ENCODE measurements around the gene SH3PXD2A.
"Not testable (repeated sequence)": the region's sequence is repeated elsewhere in the genome, so short reads cannot be mapped to it uniquely, and the experiment has no call there.

The SH3PXD2A gene

GRCh38 chr10:103613616-103614015, 241.8 kb downstream of the SH3PXD2A start:
- Histone ChIP-seq H3K27ac (no peak overlapping the region), H3K9me3 (no peaks in the 10 kb centered on the region), H3K4me1 (ENCODE audit: control insufficient read depth in 1 of 2, insufficient read depth in 1 of 2, low read depth in 1 of 2, low read length in 1 of 2) (no peaks in the 10 kb centered on the region), H3K27me3 (no peaks in the 10 kb centered on the region), H3K36me3 (no peaks in the 10 kb centered on the region), H3K4me3 (ENCODE audit: low read depth in 1 of 2, low read length in 1 of 2) (no peak overlapping the region)
- TF ChIP-seq, protein P1, sequence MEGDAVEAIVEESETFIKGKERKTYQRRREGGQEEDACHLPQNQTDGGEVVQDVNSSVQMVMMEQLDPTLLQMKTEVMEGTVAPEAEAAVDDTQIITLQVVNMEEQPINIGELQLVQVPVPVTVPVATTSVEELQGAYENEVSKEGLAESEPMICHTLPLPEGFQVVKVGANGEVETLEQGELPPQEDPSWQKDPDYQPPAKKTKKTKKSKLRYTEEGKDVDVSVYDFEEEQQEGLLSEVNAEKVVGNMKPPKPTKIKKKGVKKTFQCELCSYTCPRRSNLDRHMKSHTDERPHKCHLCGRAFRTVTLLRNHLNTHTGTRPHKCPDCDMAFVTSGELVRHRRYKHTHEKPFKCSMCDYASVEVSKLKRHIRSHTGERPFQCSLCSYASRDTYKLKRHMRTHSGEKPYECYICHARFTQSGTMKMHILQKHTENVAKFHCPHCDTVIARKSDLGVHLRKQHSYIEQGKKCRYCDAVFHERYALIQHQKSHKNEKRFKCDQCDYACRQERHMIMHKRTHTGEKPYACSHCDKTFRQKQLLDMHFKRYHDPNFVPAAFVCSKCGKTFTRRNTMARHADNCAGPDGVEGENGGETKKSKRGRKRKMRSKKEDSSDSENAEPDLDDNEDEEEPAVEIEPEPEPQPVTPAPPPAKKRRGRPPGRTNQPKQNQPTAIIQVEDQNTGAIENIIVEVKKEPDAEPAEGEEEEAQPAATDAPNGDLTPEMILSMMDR (IDR thresholded peaks at IDR 0.05), result no peak

DNA sequence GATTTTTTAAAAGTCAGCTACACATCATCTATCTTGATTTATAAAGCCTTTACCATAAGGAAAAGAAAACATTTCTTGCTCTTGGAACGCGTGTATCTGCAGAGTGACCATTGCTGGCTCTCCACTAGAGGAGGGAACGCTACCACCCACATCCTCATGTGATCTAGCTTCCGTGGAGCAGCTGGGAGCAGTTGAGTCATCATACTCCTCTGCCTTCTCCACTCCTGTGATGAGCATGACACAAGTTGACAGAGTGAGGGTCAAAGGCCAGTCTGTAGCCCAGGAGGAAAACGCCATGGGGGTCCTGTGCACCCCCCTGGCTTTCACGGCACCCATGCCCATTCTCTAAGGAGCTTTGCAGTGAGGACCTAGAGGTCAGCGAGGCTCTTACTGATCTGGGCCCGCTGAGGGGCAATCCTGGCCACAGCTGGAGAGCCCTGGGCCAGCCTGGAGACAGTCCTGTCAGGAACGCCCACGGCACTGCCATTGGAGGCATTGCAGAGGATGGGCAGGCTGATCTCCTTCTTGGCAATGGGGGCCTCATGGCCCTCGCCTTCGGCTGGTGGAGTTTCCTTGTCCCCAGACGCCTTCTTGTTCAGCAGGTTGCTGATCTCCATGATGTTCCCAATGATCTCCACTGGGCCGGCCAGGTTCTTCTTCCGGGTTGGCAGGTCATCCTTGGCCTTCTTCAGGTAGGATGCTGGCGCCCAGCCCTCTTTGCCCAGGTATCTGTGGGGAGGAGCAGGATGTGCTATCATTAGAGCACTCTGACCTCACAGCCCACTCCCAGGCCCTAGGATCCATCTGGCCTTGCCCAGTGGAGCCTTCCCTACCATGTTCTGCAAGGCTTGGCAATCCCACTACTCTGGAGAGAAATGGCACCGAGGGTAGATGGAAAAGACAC, 242.7 kb downstream of the SH3PXD2A start:
- Histone ChIP-seq H3K4me1 (ENCODE audit: control insufficient read depth in 1 of 2, insufficient read depth in 1 of 2, low read depth in 1 of 2, low read length in 1 of 2) (no peaks in the 10 kb centered on the region), H3K27me3 (no peaks in the 10 kb centered on the region), H3K9me3 (no peaks in the 10 kb centered on the region), H3K27ac (no peak overlapping the region), H3K4me3 (ENCODE audit: low read depth in 1 of 2, low read length in 1 of 2) (no peak overlapping the region), H3K36me3 (no peaks in the 10 kb centered on the region)
- TF ChIP-seq, protein P1 (IDR thresholded peaks at IDR 0.05), result no peak

DNA sequence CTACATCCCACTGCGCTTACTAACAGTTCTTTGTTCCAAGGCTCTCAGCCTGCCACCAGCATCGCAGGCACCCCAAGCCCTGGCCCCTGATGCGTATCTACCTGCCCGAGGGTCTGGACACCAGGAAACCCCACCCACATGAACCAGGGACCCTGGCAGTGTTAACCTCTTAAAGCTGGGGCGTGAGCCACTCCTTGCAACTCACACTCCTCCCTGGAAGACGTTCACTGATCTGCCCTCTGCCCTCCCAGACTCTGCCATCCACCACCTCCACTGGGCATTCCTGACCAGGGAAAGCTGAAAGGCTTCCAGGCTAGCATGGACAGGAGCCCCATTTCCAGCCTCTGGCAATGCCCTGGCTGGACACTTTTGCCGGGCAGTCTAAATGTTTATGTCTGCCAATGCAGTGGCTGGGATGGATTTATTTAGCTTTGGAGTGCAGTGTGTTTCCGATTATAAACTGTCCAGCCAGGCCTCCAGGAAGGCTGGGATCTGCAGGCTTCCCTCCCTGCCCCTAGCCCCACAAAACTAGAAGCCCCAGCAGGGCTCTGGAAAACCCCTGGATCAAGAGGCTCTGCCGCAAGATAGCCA, 244.4 kb downstream of the SH3PXD2A start:
- H3K27ac ChIP-seq, result no peak overlapping the region
- TF ChIP-seq, protein P1 (IDR thresholded peaks at IDR 0.05), result no peak
- H3K27me3 ChIP-seq, result no peaks in the 10 kb centered on the region
- no peaks in the 10 kb centered on the region for H3K36me3 ChIP-seq
- no peak overlapping the region for H3K4me3 ChIP-seq (ENCODE audit: low read depth in 1 of 2, low read length in 1 of 2)
- no peaks in the 10 kb centered on the region for H3K4me1 ChIP-seq (ENCODE audit: control insufficient read depth in 1 of 2, insufficient read depth in 1 of 2, low read depth in 1 of 2, low read length in 1 of 2)
- H3K9me3 ChIP-seq, result no peaks in the 10 kb centered on the region

DNA sequence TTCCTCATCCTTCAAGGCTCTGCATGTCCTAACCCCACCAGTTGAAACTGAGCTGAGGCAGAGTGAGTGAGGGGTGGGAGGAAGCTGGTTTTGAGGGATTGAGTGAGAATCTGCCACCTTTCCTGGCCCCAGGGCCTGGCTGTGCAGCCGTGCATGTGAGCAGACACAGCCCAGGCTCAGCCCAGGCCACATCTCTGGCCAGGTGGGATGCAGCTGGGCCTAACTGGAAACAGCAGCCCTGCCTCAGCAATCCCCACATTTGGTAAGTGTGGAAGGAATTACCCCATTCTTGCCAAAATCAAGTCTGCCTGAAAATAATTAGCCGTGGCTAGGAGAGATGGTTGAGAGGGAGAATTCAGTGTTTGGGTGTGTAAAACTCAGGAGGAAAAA, 245.3 kb downstream of the SH3PXD2A start:
- no peak overlapping the region for H3K4me3 ChIP-seq (ENCODE audit: low read depth in 1 of 2, low read length in 1 of 2)
- TF ChIP-seq, protein P1 (IDR thresholded peaks at IDR 0.05), result no peak
- H3K9me3 ChIP-seq, result no peaks in the 10 kb centered on the region
- no peaks in the 10 kb centered on the region for H3K4me1 ChIP-seq (ENCODE audit: control insufficient read depth in 1 of 2, insufficient read depth in 1 of 2, low read depth in 1 of 2, low read length in 1 of 2)
- no peak overlapping the region for H3K27ac ChIP-seq
- no peaks in the 10 kb centered on the region for H3K27me3 ChIP-seq
- no peaks in the 10 kb centered on the region for H3K36me3 ChIP-seq

GRCh38 chr10:103609231-103610082, 245.9 kb downstream of the SH3PXD2A start:
- Histone ChIP-seq H3K27me3 (no peaks in the 10 kb centered on the region), H3K4me3 (ENCODE audit: low read depth in 1 of 2, low read length in 1 of 2) (no peak overlapping the region), H3K4me1 (ENCODE audit: control insufficient read depth in 1 of 2, insufficient read depth in 1 of 2, low read depth in 1 of 2, low read length in 1 of 2) (no peaks in the 10 kb centered on the region), H3K36me3 (no peaks in the 10 kb centered on the region), H3K9me3 (no peaks in the 10 kb centered on the region), H3K27ac (no peak overlapping the region)
- TF ChIP-seq, protein P1 (IDR thresholded peaks at IDR 0.05), result no peak

GRCh38 chr10:103608056-103608455, 247.3 kb downstream of the SH3PXD2A start:
- not testable (repeated sequence) for H3K9me3 ChIP-seq; H3K36me3 ChIP-seq; H3K4me1 ChIP-seq (ENCODE audit: control insufficient read depth in 1 of 2, insufficient read depth in 1 of 2, low read depth in 1 of 2, low read length in 1 of 2); H3K4me3 ChIP-seq (ENCODE audit: low read depth in 1 of 2, low read length in 1 of 2); H3K27ac ChIP-seq; H3K27me3 ChIP-seq

- H3K27me3 ChIP-seq; H3K36me3 ChIP-seq; H3K27ac ChIP-seq; H3K4me1 ChIP-seq (ENCODE audit: control insufficient read depth in 1 of 2, insufficient read depth in 1 of 2, low read depth in 1 of 2, low read length in 1 of 2); H3K4me3 ChIP-seq (ENCODE audit: low read depth in 1 of 2, low read length in 1 of 2); H3K9me3 ChIP-seq: not testable (repeated sequence)
These were observed 248.3 kb downstream of the SH3PXD2A start for GRCh38 chr10:103607051-103607450.

- H3K9me3 ChIP-seq; H3K27me3 ChIP-seq; H3K36me3 ChIP-seq; H3K4me3 ChIP-seq (ENCODE audit: low read depth in 1 of 2, low read length in 1 of 2); H3K4me1 ChIP-seq (ENCODE audit: control insufficient read depth in 1 of 2, insufficient read depth in 1 of 2, low read depth in 1 of 2, low read length in 1 of 2); H3K27ac ChIP-seq: not testable (repeated sequence)
These were observed 249.3 kb downstream of the SH3PXD2A start for GRCh38 chr10:103606097-103606438.

Data from neutrophil (primary cell).